ENCODE results near the gene PROSER3. TPM values are rescaled to one million over a fixed set of nuclear protein-coding genes. Genes with fewer than 3 reads are reported as not detected.

The PROSER3 gene
- total and polyA plus RNA-seq, 9 of the 15 experiments (the other 6 are each of a cell fraction or from before 2014, with no cell fraction given) = 1.0 to 39.5 (median 5.1) TPM

- TF ChIP-seq STAT6 (CRISPR knock-in tag; IDR thresholded peaks at IDR 0.05) = no peak
- no peak for TF ChIP-seq SUPT5H (IDR thresholded peaks at IDR 0.05)
- TF ChIP-seq ETS1 (conservative IDR thresholded peaks at IDR 0.05; ENCODE audit: control insufficient read depth, low read depth, low read length) = 0 out of 2 replicates have a peak, but pooled peaks have one; percentile 53
- no peak for TF ChIP-seq YBX1 (IDR thresholded peaks at IDR 0.05)
- TF ChIP-seq SMAD1 (IDR thresholded peaks at IDR 0.05; ENCODE audit: low read depth, low read length, partially characterized antibody) = no peak
- peak; percentile 50; the same call in 1 of the 2 replicates for TF ChIP-seq NKRF (IDR thresholded peaks at IDR 0.05; ENCODE audit: borderline replicate concordance)
- no peak for TF ChIP-seq USF2 (CRISPR knock-in tag; IDR thresholded peaks at IDR 0.05)
- no peak for TF ChIP-seq ZBTB33 (CRISPR knock-in tag; IDR thresholded peaks at IDR 0.05)
- TF ChIP-seq CCAR2 (IDR thresholded peaks at IDR 0.05; ENCODE audit: low read depth, low read length) = no peak
- 0 out of 2 replicates have a peak, but pooled peaks have one; percentile 33 for TF ChIP-seq MTA3 (IDR thresholded peaks at IDR 0.05; ENCODE audit: borderline replicate concordance)
- TF ChIP-seq NFE2L1 (tag; IDR thresholded peaks at IDR 0.05; ENCODE audit: borderline replicate concordance, low read depth) = no peak
- no peak for TF ChIP-seq KAT8 (IDR thresholded peaks at IDR 0.05; ENCODE audit: low read depth)
- no peak for TF ChIP-seq ESRRB (CRISPR knock-in tag; IDR thresholded peaks at IDR 0.05; ENCODE audit: borderline replicate concordance)
- TF ChIP-seq NRF1 (conservative IDR thresholded peaks at IDR 0.05 in 1 of 2, IDR thresholded peaks at IDR 0.05 in 1 of 2) = no peak
- TF ChIP-seq LEF1 (IDR thresholded peaks at IDR 0.05) = no peak
- TF ChIP-seq GATAD2B (IDR thresholded peaks at IDR 0.05; ENCODE audit: borderline replicate concordance) = no peak
- no peak for TF ChIP-seq SMC3 (conservative IDR thresholded peaks at IDR 0.05; ENCODE audit: insufficient read depth, low read depth, low read length)
- TF ChIP-seq LARP7 (IDR thresholded peaks at IDR 0.05) = no peak
- no peak for TF ChIP-seq CHD4 (IDR thresholded peaks at IDR 0.05; ENCODE audit: insufficient read depth, insufficient replicate concordance, low read depth, low read length, poor library complexity, severe bottlenecking)
- TF ChIP-seq NUFIP1 (IDR thresholded peaks at IDR 0.05; ENCODE audit: partially characterized antibody) = no peak
Observed at GRCh38 chr19:35718345-35719041, 39.5 kb upstream of the PROSER3 start (continued).

All from K562 (cell line).